Measurements from ENCODE around the gene BBIP1.

DNA sequence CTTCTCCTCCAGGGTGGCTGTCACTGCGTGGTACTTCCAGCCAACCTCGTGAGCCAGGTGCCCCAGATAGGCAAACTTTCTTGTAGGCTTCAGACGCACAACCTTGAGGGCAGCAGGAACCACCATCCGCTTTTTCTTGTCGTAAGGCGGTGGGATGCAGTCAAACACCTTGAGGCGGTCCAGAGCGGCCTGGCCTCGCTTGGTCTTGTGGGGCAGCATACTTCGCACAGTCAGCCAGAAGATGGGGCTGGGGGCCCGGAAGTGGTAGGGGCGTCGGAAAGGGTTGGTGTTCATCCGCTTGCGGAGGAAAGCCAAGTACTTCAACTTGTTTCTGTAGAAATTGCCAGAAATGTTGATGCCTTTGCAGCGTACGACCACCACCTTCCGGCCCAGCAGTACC, 17.8 kb upstream of the BBIP1 start:
- no peak for TF ChIP-seq EZH2 (IDR thresholded peaks at IDR 0.05; ENCODE audit: borderline replicate concordance, low read length)
- TF ChIP-seq, protein P1, sequence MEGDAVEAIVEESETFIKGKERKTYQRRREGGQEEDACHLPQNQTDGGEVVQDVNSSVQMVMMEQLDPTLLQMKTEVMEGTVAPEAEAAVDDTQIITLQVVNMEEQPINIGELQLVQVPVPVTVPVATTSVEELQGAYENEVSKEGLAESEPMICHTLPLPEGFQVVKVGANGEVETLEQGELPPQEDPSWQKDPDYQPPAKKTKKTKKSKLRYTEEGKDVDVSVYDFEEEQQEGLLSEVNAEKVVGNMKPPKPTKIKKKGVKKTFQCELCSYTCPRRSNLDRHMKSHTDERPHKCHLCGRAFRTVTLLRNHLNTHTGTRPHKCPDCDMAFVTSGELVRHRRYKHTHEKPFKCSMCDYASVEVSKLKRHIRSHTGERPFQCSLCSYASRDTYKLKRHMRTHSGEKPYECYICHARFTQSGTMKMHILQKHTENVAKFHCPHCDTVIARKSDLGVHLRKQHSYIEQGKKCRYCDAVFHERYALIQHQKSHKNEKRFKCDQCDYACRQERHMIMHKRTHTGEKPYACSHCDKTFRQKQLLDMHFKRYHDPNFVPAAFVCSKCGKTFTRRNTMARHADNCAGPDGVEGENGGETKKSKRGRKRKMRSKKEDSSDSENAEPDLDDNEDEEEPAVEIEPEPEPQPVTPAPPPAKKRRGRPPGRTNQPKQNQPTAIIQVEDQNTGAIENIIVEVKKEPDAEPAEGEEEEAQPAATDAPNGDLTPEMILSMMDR (IDR thresholded peaks at IDR 0.05; ENCODE audit: low read length) = no peak

Measured in OCI-LY1 (cell line).